Daoy (cell line): ENCODE measurements around the gene KMT2E. TPM values are rescaled to one million over a fixed set of nuclear protein-coding genes. Genes with fewer than 3 reads are reported as not detected.
"Not testable (repeated sequence)": the region's sequence is repeated elsewhere in the genome, so short reads cannot be mapped to it uniquely, and the experiment has no call there.

Source experiments
- DNase-seq: peaks from one replicate; pipeline ENCODE4 v3.0.0-alpha.2; 2015; ENCODE audit warnings: low read depth
- total RNA-seq: library from RNA; depleted of rRNA; stranded (reverse); fragments of >200 nt; shearing (Covaris generic); gene quantifications from 2 replicates; pipeline ENCODE4 v1.2.3, GENCODE V29; 2014

Gene KMT2E
- total RNA-seq, 1 experiment from 2014 or later: 36.7 TPM

DNA sequence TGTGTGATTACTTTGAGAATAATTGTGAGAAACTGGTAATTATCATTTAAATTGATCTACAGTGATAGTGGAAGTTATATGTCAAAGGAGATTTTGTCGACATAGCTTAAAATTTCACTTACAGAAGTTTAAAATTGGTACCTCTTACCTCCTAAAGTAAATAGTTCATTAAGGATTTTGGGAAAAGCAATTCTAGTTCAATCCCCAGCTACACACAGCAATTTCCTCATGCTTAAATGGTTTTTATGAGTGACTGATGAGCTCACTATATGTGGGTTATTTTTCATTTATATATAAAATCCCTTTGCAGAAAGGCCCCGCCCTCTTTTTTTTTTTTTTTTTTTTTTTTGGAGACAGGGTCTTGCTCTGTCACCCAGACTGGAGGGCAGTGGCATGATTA is 12.7 kb downstream of the KMT2E start:
- DNase-seq: no peak

DNA sequence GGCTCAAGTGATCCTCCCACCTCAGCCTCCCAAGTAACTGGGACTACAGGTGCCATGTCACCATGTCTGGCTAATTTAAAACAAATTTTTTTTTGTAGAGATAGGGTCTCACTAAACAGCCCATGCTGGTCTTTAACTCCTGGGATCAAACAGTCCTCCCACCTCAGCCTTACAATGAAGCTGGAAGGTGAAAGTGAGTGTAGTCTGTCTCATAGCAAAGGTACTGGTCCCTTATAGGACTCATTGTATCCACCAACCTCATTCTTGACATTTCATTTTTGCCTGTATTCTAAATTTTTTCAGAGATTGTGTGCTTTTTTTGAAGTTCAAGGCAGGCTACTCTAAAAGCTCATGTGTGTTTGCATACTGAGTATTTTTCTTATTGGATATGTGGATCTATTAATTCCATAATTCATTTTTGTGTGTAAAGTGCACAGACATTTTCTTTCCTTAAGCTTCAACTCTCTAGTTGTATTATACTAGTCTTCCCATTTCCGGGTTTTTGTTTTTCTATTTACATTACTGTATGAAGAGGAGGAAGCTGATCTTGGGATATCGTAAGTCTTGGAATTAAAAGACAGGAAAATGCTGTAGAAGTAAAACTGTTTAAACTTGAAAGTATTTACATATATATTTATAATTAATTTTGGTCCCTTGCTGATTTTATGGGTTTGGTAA is 13.3 kb downstream of the KMT2E start:
- no peak for DNase-seq

DNA sequence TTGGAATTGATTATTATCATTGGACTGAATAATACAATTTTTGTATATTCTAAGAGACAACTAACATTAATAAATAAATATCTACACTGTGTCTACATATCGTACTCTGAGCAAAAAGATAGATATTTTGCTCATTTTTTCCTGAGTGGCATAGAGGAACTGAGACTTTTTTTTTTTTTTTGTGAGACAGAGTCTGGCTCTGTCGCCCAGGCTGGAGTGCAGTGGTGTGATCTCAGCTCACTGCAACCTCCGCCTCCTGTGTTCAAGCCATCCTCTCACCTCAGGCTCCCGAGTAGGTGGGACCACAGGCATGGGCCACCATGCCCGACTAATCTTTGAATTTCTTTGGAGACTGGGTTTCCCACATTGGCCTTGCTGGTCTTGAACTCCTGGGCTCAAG is 14.0 kb downstream of the KMT2E start:
- DNase-seq: no peak

DNA sequence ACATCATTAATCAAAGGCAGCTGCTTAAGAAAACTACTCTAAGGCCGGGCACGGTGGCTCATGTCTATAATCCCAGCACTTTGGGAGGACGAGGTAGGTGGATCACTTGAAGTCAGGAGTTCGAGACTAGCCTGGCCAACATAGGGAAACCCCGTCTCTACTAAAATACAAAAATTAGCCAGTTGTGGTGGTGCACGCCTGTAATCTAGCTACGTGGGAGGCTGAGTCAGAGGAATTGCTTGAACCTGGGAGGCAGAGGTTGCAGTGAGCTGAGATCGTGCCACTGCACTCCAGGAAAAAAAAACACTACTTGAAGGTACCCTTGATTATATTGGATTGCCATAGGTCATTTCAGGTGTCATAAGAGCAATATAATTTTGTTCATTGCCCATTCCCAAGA is 14.9 kb downstream of the KMT2E start:
- not testable (repeated sequence) for DNase-seq

DNA sequence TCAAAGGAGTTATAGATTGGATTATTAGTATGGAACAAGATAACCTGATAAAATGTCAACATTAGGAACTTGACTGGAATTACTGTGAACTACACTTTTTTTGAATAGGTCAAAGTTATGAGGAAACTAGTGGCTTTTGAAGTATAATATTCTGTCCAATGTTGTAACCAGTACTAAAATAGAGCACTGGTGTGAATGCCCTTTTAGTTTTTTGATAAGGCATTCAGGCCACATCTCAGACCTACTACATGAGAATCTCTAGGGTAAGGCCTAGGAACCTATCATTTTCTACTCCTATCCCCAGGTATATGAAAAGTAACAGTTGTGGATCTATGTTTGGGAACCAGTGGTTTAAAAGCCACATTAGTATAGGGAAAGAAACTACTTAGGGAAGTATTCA is 16.4 kb downstream of the KMT2E start:
- no peak for DNase-seq

DNA sequence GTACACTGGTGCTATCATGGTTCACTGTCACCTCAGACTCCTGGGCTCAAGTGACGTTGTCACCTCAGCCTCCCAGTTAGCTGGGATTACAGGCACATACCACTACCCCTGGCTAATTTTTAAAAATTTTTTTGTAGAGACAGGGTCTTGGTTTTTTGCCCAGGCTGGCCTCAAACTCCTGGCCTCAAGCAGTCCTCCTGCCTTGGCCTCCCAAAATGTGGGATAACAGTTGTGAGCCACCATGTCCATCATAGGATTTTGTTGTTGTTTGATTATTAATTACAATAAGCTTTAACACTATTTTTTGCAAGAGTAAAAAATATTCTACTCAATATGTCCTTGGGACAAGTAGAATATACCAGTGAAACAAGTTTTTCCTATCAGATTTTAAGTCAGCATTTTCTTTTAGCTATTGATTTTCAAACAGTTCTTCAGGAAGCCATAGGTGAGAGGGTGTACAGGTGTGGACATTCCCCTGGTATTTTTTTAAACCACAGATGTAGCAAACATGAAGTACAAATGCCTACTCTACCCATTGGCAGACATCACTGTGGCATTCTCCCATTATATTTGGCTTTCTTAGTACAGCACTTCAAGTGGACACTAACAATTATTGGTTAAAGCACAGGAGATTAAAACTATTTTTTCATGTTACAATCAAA is 18.7 kb downstream of the KMT2E start:
- no peak for DNase-seq

DNA sequence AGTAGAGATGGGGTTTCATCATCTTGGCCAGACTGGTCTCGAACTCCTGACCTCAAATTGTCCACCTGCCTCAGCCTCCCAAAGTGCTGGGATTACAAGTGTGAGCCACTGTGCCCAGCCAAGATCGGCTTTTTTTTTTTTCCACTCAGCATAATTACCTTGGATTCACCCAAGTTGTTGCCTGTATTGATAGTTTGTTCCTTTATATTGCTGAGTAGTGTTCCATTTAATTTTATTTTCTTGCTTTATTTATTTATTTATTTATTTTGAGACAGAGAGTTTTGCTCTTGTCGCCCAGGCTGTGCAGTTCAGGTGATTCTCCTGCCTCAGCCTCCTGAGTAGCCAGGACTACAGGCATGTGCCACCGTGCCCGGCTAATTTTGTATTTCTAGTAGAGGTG is 21.3 kb downstream of the KMT2E start:
- DNase-seq: no peak

DNA sequence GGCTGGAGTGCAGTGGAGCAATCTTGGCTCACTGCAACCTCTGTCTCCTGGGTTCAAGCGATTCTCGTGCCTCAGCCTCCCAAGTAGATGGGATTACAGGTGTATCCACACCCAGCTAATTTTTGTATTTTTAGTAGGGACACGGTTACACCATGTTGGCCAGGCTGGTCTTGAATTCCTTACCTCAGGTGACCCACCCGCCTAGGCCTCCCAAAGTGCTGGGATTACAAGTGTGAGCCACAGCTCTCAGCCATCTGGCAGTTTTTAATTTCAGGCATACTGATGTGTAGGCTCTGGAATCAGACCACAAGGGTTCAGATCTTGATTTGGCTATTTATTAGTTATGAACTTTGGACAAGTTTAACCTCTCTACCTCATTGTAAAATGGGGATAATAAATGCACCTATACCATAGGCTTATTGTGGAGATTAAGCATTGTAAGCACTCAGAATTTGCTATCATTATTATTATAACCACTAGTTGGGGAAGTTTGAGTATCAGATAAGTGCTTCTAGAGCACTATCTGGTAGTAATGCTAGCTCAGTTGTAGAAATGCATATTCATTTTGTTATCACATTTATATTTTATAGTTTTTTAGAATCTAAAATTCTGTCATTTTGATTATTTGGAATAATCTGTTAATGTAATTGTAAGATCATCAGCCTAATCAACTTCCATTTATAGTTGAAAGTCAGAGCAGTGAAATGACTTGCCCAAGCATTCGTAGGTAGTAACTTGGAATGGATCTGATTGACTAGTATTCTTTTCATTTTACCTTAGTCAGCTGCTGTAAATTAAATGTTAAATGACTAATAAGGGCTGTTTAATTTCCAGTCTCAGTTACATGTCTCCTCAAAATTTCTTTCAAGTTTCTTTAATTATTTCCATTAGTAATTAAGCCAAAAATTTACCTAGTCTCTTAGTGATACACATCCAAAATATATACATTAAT is 22.5 kb downstream of the KMT2E start:
- no peak for DNase-seq

DNA sequence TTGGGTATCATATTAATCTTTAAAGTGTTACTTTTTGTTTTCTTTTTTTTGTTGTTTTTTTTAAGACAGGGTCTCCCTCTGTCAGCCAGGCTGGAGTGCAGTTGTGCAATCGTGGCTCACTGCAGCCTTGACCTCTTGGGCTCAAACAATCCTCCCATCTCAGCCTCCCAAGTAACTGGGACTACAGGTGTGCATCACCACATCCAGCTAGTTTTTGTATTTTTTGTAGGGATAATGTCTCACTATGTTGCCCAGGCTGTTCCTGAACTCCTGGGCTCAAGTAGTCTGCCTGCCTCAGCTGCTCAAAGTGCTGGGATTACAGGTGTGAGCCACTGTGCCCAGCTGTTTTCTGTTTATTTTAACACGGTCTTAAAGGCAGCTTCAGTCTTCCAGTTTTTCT is 23.3 kb downstream of the KMT2E start:
- DNase-seq: no peak

DNA sequence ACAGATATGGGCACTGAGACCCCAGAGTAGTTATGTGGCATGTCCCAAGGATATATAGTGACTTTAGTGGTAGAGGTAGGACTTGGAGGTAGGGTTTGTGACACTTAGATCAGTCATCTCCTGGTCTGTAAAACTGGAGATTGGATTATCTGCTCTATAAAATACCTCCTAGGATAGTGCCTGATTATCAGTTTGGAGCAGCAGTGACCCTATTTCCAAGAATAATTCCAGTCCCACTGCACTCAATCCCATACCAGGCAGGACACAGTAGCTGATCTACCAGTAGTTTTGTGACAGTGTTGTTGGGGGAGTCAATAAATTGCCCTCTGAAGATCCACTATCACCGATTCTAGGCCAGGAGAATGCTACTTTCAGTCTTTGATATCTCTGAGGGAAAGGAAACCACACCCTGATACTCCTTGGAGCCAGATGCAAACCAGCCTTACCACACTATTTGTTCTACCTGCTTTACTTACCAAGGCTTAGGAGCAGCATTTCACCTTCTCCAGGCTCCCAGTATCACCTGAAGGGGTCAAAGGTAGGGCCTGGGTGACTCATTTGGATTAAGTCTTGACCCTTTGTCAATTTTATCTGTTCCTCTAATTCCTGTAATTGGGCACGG is 30.6 kb downstream of the KMT2E start:
- no peak for DNase-seq

DNA sequence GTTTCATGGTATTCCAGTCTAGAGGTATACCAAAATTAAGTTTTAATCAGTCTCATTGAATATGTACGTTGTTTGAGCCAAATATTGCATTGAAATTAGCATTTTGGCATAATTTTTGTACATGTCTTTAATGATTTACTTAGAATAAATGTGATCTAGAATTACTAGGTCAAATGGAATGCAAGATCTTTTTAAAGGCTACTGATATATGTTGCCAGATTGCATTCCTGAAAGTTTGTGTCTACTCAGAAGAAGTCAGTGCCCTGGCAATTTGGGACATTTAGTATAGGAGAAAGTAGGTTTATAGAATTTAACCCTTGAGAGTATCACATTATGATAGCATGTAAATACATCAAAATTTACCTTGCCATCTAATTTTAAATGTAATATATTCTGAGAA is 32.4 kb downstream of the KMT2E start:
- DNase-seq: no peak

DNA sequence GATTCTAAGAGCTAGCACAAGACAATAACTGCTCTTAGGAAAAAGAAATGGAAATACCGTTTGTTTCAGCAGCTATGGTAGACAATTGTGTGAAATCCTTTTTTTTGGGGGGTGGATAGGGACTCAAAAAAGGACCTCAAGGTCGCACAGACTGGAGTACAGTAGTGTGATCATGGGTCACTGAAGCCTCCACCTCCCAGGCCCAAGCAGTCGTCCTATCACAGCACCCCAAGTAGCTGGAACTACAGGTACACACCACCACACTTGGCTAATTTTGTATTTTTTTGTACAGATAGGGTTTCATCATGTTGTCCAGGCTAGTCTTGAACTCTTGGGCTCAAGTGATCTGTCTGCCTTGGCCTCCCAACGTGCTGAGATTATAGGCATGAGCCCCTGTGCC is 33.9 kb downstream of the KMT2E start:
- DNase-seq: no peak

DNA sequence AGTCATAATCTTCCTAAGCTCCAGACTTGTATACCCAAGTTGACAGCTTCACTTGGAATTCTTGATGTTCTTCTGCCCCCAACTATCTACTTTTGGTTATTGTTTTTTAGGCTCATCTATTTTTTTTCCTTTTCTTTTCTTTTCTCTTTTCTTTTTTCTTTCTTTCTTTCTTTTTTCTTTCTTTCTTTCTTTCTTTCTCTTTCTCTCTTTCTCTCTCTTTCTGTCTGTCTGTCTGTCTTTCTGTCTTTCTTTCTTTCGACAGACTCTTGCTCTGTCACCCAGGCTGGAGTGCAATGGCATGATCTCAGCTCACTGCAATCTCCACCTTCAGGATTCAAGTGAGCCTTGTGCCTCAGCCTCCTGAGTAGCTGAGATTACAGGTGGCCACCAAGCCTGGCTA is 36.5 kb downstream of the KMT2E start:
- no peak for DNase-seq

DNA sequence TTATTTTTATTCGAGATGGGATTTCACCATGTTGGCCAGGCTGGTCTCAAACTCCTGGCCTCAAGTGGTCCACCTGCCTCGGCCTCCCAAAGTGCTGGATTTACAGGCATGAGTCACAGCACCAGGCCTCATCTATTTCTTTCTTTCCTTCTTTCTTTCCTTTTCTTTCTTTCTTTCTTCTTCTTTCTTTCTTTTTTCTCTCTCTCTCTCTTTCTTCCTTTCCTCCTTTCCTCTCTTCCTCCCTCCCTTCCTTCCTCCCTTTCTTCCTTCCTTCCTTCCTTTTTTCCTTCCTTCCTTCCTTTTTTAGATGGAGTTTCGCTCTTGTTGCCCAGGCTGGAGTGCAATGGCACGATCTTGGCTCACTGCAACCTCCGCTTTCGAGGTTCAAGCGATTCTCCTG is 36.9 kb downstream of the KMT2E start:
- not testable (repeated sequence) for DNase-seq

DNA sequence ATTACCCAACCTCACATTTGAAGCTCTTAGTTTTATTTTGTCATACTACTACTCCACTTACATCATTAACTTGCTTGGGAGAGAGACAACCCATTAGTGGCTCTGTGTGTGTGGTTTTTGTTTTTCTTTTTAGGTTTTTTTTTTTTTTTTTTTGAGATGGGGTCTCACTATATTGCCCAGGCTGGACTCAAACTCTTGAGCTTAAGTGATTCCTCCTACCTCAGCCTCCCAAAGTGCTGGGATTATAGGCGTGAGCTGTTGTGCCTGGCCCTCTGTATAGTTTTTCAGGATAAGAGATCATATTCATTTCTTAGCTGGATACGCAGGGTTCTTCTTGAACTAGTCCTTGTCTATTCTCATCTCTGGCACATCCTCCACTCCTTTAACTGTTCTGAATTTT is 41.1 kb downstream of the KMT2E start:
- no peak for DNase-seq

DNA sequence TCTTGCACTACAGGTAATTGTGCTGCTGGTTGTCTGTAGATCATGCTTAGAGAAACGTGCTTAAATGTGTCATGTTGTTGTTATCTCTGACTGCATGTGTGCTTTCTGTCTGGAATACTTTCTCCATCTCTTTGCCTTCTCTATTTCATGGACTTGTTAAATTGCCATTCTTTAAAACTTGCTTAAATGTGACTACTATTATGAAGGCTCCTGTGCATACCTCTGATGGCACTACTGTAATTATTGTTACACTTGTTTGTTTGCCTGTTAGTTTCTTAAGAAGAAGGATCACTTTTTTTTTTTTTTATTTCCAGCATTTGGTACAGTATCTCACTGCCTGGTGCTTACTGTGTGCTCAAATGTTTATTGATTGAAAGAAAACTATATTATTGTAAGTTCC is 41.6 kb downstream of the KMT2E start:
- DNase-seq: no peak

DNA sequence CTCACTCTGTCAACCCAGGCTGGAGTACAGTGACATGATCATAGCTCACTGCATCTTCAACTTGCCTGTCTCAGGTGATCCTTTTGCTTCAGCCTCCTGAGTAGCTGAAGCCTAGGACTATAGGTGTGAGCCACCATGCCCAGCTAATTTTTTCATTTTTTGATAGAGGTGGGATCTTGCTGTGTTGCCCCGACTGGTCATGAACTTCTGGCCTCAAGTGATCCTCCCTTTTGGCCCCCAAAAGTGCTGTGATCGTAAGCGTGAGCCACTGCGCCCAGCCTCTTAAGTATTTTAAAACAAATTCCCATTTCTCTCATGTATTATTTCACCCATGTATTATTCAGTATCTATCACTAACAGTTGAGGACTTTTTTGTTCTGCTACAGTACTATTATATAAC is 43.5 kb downstream of the KMT2E start:
- DNase-seq: no peak

DNA sequence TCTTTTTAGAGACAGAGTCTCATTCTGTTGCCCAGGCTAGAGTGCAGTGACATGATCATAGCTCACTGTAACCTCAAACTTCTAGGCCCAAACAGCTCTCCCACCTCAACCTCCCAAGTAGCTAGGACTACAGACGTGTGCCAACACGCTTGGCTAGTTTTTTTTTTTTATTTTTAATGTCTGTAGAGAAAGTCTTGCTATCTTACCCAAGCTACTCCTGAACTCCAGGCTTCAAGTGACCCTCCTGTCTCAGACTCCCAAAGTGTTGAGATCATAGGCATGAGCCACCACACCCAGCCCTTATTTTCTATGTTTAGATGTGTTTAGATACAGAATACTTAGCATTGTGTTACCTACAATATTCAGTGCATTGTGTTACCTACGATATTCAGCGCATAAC is 46.4 kb downstream of the KMT2E start:
- DNase-seq: no peak

DNA sequence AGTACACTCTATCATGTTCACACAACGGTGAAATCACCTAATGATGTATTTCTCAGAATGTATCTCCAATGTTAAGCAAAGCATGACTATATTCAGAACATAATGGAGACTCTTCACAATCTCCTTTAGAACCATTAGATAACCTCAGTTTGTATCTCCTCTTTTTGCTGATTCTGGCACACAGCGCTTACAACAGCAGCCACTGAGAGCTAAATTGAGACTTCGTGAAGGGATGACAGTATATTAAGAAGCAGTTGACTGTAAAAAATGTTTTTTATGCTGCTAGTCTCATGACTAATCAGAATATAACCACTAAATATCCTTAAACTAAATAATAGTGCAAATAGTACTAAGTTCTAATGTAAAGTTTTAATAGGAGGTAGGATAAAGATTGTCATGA is 46.9 kb downstream of the KMT2E start:
- DNase-seq: no peak

DNA sequence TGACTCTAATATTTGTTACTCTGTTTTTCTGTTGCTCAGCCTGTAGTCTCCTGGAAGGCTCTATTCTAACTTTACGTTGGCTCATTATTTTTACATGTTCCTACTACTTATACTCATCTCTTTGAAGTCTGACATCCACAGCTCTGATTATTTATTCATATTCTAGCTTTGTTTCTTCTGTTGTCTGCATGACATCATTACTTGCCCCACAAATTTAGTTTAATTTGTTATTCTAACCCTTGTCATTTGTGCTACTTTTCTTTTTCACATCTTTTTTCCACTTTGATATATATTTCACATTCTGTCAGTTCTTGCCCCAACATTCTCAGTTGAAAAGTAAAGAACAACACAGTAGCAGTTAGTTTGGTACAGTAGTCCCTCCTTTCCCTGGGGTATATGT is 51.1 kb downstream of the KMT2E start:
- no peak for DNase-seq

DNA sequence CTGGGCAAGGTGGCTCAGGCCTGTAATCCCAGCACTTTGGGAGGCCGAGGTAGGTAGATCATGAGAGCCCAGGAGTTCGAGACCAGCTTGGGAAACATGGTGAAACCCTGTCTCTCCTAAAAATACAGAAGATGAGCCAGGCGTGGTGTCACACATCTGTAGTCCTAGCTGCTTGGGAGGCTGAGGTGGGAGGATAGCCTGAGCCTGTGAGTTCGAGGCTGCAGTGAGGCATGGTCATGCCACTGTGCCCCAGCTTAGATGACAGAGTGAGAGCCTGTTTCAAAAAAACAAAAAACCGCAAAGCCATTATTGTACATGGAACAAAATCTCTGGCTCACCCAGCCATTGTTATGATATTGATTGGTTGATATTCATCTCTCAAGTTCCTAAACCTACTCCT is 53.7 kb downstream of the KMT2E start:
- DNase-seq: no peak

DNA sequence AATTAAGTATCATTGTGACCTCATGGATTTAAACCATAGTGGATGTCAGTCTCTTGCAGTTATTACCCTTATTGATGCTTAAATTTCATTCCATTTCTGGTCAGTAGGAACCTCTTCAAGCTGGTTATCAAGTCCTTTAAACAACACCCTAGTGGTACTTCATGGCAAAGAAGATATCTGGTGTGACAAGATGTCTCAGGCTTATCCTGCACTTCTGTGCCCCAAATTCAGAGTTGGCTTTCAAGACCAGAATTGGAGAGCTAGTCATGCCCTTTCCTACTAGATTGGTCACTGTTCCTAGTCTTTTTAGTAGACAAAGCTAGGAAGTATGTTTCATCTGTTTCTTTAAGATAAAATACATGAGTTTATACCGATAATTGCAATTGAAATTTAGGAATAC is 54.9 kb downstream of the KMT2E start:
- DNase-seq: no peak
